Liver (tissue), 3 donors: ENCODE data around the gene IL18RAP.

Experiments used
- EGR1 ChIP-seq, 2 donors: IDR thresholded peaks; 2 replicates each; pipeline ENCODE4 v1.6.1; 2016 to 2018; ENCODE audit warnings: antibody characterized with exemption in 2 of 2, low read depth in 2 of 2
- GABPA ChIP-seq, 2 donors: IDR thresholded peaks in 1 of 2; conservative IDR thresholded peaks in 1 of 2; 2 replicates each; pipeline ENCODE4 v1.6.1; 2016; ENCODE audit warnings: antibody characterized with exemption in 2 of 2, mild to moderate bottlenecking in 1 of 2, moderate library complexity in 1 of 2
- JUND ChIP-seq, 2 donors: IDR thresholded peaks; 2 replicates each; pipeline ENCODE4 v1.6.1; 2016; ENCODE audit warnings: antibody characterized with exemption in 2 of 2
- RAD21 ChIP-seq, 2 donors: IDR thresholded peaks; 2 replicates each; pipeline ENCODE4 v1.6.1; 2016; ENCODE audit warnings: antibody characterized with exemption in 2 of 2, mild to moderate bottlenecking in 2 of 2
- RXRA ChIP-seq, 2 donors: IDR thresholded peaks; 2 replicates each; pipeline ENCODE4 v1.6.1; 2017 to 2018; ENCODE audit warnings: antibody characterized with exemption in 2 of 2, mild to moderate bottlenecking in 1 of 2
- SP1 ChIP-seq: IDR thresholded peaks from 2 replicates; pipeline ENCODE4 v1.6.1; 2018; ENCODE audit warnings: antibody characterized with exemption, mild to moderate bottlenecking
- TAF1 ChIP-seq: conservative IDR thresholded peaks from 2 replicates; pipeline ENCODE4 v1.6.1; 2016; ENCODE audit warnings: antibody characterized with exemption, mild to moderate bottlenecking
- TF ChIP-seq, protein P1 (sequence below): fragments of 150-350 bp; IDR thresholded peaks from 2 replicates; pipeline ENCODE4 v1.5.1; 2017; ENCODE audit warnings: improper control_type of control experiment, low read depth, low read length; ENCODE audit not compliant: missing input control
- TF ChIP-seq, protein P2 (sequence below): IDR thresholded peaks from 2 replicates; pipeline ENCODE4 v1.6.1; 2016; ENCODE audit warnings: antibody characterized with exemption
- TF ChIP-seq, protein P3 (sequence below): IDR thresholded peaks from 2 replicates; pipeline ENCODE4 v1.6.1; 2016; ENCODE audit warnings: antibody characterized with exemption
- TF ChIP-seq, protein P4 (sequence below): IDR thresholded peaks from 2 replicates; pipeline ENCODE4 v1.6.1; 2016; ENCODE audit warnings: antibody characterized with exemption, mild to moderate bottlenecking
- donor health status: healthy.
- donor health status: healthy.

DNA sequence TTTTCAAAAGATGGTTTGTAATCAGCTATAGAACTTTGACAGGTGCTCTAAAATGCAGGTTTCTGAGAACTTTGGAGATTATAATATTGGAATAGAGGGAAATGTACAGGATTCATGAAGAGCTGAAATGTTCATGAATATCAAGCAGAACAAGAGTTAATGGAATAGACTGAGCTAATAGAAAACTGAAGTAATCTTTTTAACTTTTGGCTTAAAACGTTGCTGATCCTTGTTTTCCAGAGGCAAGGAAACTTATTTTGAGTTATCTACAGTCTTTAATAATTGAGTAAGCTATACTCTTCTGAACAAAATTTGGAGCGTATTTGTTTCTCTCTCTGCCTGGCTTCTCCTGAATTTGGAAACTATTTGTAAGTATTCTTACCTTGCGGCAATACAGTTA, 10.8 kb upstream of the IL18RAP start:
- TF ChIP-seq, protein P1, sequence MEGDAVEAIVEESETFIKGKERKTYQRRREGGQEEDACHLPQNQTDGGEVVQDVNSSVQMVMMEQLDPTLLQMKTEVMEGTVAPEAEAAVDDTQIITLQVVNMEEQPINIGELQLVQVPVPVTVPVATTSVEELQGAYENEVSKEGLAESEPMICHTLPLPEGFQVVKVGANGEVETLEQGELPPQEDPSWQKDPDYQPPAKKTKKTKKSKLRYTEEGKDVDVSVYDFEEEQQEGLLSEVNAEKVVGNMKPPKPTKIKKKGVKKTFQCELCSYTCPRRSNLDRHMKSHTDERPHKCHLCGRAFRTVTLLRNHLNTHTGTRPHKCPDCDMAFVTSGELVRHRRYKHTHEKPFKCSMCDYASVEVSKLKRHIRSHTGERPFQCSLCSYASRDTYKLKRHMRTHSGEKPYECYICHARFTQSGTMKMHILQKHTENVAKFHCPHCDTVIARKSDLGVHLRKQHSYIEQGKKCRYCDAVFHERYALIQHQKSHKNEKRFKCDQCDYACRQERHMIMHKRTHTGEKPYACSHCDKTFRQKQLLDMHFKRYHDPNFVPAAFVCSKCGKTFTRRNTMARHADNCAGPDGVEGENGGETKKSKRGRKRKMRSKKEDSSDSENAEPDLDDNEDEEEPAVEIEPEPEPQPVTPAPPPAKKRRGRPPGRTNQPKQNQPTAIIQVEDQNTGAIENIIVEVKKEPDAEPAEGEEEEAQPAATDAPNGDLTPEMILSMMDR, result no peak
- TF ChIP-seq, protein P2, sequence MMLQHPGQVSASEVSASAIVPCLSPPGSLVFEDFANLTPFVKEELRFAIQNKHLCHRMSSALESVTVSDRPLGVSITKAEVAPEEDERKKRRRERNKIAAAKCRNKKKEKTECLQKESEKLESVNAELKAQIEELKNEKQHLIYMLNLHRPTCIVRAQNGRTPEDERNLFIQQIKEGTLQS, result no peak
- TF ChIP-seq, protein P3, sequence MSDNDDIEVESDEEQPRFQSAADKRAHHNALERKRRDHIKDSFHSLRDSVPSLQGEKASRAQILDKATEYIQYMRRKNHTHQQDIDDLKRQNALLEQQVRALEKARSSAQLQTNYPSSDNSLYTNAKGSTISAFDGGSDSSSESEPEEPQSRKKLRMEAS, result no peak
- no peak for TF ChIP-seq SP1
- TF ChIP-seq GABPA (IDR thresholded peaks at IDR 0.05 in 1 of 2, conservative IDR thresholded peaks at IDR 0.05 in 1 of 2), result no peak
- no peak for TF ChIP-seq RAD21 (IDR thresholded peaks at IDR 0.05)
- TF ChIP-seq JUND (IDR thresholded peaks at IDR 0.05), result no peak
- TF ChIP-seq TAF1, result no peak
- no peak for TF ChIP-seq EGR1 (IDR thresholded peaks at IDR 0.05; ENCODE audit: low read depth in 2 of 2)
- TF ChIP-seq, protein P4, sequence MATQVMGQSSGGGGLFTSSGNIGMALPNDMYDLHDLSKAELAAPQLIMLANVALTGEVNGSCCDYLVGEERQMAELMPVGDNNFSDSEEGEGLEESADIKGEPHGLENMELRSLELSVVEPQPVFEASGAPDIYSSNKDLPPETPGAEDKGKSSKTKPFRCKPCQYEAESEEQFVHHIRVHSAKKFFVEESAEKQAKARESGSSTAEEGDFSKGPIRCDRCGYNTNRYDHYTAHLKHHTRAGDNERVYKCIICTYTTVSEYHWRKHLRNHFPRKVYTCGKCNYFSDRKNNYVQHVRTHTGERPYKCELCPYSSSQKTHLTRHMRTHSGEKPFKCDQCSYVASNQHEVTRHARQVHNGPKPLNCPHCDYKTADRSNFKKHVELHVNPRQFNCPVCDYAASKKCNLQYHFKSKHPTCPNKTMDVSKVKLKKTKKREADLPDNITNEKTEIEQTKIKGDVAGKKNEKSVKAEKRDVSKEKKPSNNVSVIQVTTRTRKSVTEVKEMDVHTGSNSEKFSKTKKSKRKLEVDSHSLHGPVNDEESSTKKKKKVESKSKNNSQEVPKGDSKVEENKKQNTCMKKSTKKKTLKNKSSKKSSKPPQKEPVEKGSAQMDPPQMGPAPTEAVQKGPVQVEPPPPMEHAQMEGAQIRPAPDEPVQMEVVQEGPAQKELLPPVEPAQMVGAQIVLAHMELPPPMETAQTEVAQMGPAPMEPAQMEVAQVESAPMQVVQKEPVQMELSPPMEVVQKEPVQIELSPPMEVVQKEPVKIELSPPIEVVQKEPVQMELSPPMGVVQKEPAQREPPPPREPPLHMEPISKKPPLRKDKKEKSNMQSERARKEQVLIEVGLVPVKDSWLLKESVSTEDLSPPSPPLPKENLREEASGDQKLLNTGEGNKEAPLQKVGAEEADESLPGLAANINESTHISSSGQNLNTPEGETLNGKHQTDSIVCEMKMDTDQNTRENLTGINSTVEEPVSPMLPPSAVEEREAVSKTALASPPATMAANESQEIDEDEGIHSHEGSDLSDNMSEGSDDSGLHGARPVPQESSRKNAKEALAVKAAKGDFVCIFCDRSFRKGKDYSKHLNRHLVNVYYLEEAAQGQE, result no peak
- no peak for TF ChIP-seq RXRA (IDR thresholded peaks at IDR 0.05)
